HFF-Myc (cell line): ENCODE results near the gene KIAA0319L.

Experiments used
- DNase-seq: peaks from one replicate; pipeline ENCODE4 v3.0.0-alpha.2; 2011; ENCODE audit warnings: low read depth; ENCODE audit errors: extremely low read depth
- H3K4me3 ChIP-seq: replicated peaks from 2 replicates; pipeline ENCODE4 v1.5.1; 2011; ENCODE audit warnings: low read depth, mild to moderate bottlenecking, control low read depth, low read length
- CTCF ChIP-seq: IDR thresholded peaks from 2 replicates; pipeline ENCODE4 v1.5.1; 2012; ENCODE audit warnings: mild to moderate bottlenecking, low read depth, low read length, control low read depth; ENCODE audit errors: missing control alignments

Gene KIAA0319L

GRCh38 chr1:35451125-35451528, 106.1 kb downstream of the KIAA0319L start:
- DNase-seq, result peak; percentile 52
- no peak overlapping the region for H3K4me3 ChIP-seq
- TF ChIP-seq CTCF, result peak; percentile 90

GRCh38 chr1:35449334-35450008, 107.7 kb downstream of the KIAA0319L start:
- peak; percentile 82 for DNase-seq
- no peak overlapping the region for H3K4me3 ChIP-seq

GRCh38 chr1:35448344-35448801, 108.8 kb downstream of the KIAA0319L start:
- no peak for TF ChIP-seq CTCF
- peak; percentile 79 for DNase-seq
- no peak overlapping the region for H3K4me3 ChIP-seq

More at GRCh38 chr1:35449334-35450008, 107.7 kb downstream of the KIAA0319L start:
- no peak for TF ChIP-seq CTCF

GRCh38 chr1:35447278-35447677, 109.9 kb downstream of the KIAA0319L start:
- no peak for DNase-seq

GRCh38 chr1:35444519-35444774, 112.8 kb downstream of the KIAA0319L start:
- DNase-seq, result no peak

More at GRCh38 chr1:35447278-35447677, 109.9 kb downstream of the KIAA0319L start:
- TF ChIP-seq CTCF, result no peak
- H3K4me3 ChIP-seq, result no peak overlapping the region

GRCh38 chr1:35443768-35444518, 113.3 kb downstream of the KIAA0319L start:
- no peak overlapping the region for H3K4me3 ChIP-seq
- peak; percentile 13 for TF ChIP-seq CTCF
- DNase-seq, result no peak

More at GRCh38 chr1:35444519-35444774, 112.8 kb downstream of the KIAA0319L start:
- no peak for TF ChIP-seq CTCF
- H3K4me3 ChIP-seq, result no peak overlapping the region
